ENCODE data around the gene FAM177A1.
"Not testable (repeated sequence)": the region's sequence is repeated elsewhere in the genome, so short reads cannot be mapped to it uniquely, and the experiment has no call there.

The FAM177A1 gene

GRCh38 chr14:35051796-35052195 is 5.7 kb downstream of the FAM177A1 start:
- no peak for DNase-seq (ENCODE audit: insufficient read length, low spot score)
- TF ChIP-seq SPI1 (IDR thresholded peaks at IDR 0.05; ENCODE audit: low read depth, low read length) (no peak), POLR2AphosphoS5 (IDR thresholded peaks at IDR 0.05; ENCODE audit: low read depth, low read length) (no peak), PAX5 (IDR thresholded peaks at IDR 0.05; ENCODE audit: insufficient read depth, low read length, severe bottlenecking) (no peak), TAF1 (IDR thresholded peaks at IDR 0.05; ENCODE audit: low read depth, low read length) (no peak), POLR2A (IDR thresholded peaks at IDR 0.05; ENCODE audit: low read depth, low read length) (no peak), POU2F2 (IDR thresholded peaks at IDR 0.05; ENCODE audit: low read depth, low read length) (no peak)
- FAIRE-seq = no peak

DNA sequence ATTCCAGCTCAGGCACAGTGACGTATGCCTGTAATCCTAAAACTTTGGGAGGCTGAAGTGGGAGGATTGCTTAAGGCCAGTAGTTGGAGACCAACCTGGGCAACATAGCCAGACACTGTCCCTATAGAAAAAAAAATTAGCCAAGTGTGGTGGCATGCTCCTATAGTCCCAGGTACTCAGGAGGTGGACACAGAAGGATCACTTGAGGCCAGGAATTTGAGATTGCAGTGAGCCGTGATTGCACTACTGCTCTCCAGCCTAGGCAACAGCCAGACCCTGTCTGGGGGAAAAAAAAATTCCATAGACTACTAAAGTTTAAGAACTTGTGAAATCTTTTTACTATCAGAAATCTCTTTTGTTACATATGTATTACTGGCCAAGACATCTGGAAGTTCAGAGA is 6.6 kb downstream of the FAM177A1 start:
- no peak for FAIRE-seq
- DNase-seq (ENCODE audit: insufficient read length, low spot score) = no peak

GRCh38 chr14:35061113-35061791 is 15.2 kb downstream of the FAM177A1 start:
- FAIRE-seq = not testable (repeated sequence)

More for the DNA sequence above, 6.6 kb downstream of the FAM177A1 start:
- TF ChIP-seq TAF1 (IDR thresholded peaks at IDR 0.05; ENCODE audit: low read depth, low read length) = no peak
- no peak for TF ChIP-seq POLR2A (IDR thresholded peaks at IDR 0.05; ENCODE audit: low read depth, low read length)
- no peak for TF ChIP-seq POU2F2 (IDR thresholded peaks at IDR 0.05; ENCODE audit: low read depth, low read length)
- no peak for TF ChIP-seq SPI1 (IDR thresholded peaks at IDR 0.05; ENCODE audit: low read depth, low read length)
- TF ChIP-seq POLR2AphosphoS5 (IDR thresholded peaks at IDR 0.05; ENCODE audit: low read depth, low read length) = no peak
- no peak for TF ChIP-seq PAX5 (IDR thresholded peaks at IDR 0.05; ENCODE audit: insufficient read depth, low read length, severe bottlenecking)

DNA sequence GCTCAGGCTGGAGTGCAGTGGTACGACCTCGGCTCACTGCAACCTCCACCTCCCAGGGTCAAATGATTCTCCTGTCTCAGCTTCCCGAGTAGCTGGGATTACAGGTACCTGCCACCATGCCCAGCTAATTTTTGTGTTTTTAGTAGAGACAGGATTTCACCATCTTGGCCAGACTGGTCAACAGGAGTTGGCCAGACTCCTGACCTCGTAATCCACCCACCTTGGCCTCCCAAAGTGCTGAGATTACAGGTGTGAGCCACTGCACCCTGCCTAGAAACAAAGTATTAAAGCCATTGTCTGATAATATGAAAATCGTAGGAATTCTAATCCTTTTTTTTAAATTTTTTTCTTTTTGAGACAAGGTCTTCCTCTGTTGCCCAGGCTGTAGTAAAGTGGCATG is 19.7 kb downstream of the FAM177A1 start:
- not testable (repeated sequence) for FAIRE-seq; DNase-seq (ENCODE audit: insufficient read length, low spot score)

More at GRCh38 chr14:35061113-35061791, 15.2 kb downstream of the FAM177A1 start:
- not testable (repeated sequence) for DNase-seq (ENCODE audit: insufficient read length, low spot score)

DNA sequence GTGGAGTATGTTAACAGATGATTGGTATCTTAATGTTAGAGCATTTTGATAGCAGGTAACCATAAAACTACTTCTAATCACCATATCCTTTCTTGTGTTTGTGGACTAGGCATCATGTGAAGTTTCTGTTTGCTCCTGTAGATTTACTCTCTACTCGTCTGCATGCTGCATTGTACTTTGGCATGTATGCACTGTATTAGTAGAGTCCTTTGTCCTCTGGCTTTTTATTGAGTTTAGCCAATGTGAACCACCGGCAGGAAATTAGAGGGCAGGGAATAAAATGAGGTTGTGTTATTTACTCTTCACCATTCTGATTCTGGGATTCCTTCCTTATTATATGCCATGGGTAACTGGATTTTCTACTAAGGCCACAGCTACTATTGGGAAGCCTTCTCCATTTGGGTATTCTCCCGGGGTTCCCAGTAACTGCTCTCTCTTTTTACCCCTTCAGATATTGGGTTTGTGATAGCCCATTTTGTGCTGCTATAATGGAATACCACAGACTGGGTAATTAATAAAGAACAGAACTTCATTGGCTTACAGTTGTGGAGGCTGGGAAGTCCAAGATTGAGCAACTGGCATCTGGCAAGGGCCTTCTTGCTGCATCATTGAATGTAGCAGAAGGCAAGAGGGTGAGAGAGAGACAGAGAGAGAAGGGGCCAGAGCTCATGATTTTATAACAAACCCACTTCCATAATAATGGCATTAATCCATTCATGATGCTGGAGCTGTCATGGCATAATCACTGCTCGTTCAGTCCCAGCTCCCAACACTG is 22.4 kb downstream of the FAM177A1 start:
- DNase-seq (ENCODE audit: insufficient read length, low spot score) (no peak), FAIRE-seq (peak; percentile 57)
- no peak for TF ChIP-seq SPI1 (IDR thresholded peaks at IDR 0.05; ENCODE audit: low read depth, low read length)
- TF ChIP-seq POU2F2 (IDR thresholded peaks at IDR 0.05; ENCODE audit: low read depth, low read length) = no peak

- DNase-seq (ENCODE audit: insufficient read length, low spot score) (no peak), FAIRE-seq (no peak)
- TF ChIP-seq SPI1 (IDR thresholded peaks at IDR 0.05; ENCODE audit: low read depth, low read length) (no peak), POLR2A (IDR thresholded peaks at IDR 0.05; ENCODE audit: low read depth, low read length) (no peak), TAF1 (IDR thresholded peaks at IDR 0.05; ENCODE audit: low read depth, low read length) (no peak), POU2F2 (IDR thresholded peaks at IDR 0.05; ENCODE audit: low read depth, low read length) (no peak), POLR2AphosphoS5 (IDR thresholded peaks at IDR 0.05; ENCODE audit: low read depth, low read length) (no peak), PAX5 (IDR thresholded peaks at IDR 0.05; ENCODE audit: insufficient read depth, low read length, severe bottlenecking) (no peak)
Observed at GRCh38 chr14:35072226-35072625, 26.2 kb downstream of the FAM177A1 start.

DNA sequence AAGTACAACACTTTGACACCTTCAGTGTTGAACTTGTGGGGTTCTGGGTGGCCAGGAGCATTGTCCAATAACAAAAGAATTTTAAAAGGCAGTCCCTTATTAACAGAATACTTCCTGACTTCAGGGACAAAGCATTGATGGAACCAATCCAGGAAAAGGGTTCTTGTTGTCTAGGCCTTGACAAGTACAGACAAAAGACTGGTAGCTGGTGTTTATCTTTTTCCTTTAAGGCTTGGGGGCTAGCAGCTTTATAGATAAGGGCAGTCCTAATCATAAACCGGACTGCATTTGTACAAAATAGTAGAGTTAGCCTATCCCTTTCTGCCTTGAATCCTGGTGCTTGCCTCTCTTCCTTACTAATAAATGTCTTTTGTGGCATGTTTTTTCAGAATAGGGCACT is 27.4 kb downstream of the FAM177A1 start:
- TF ChIP-seq SPI1 (IDR thresholded peaks at IDR 0.05; ENCODE audit: low read depth, low read length) = no peak
- no peak for TF ChIP-seq TAF1 (IDR thresholded peaks at IDR 0.05; ENCODE audit: low read depth, low read length)
- no peak for TF ChIP-seq POU2F2 (IDR thresholded peaks at IDR 0.05; ENCODE audit: low read depth, low read length)
- TF ChIP-seq PAX5 (IDR thresholded peaks at IDR 0.05; ENCODE audit: insufficient read depth, low read length, severe bottlenecking) = no peak
- no peak for TF ChIP-seq POLR2AphosphoS5 (IDR thresholded peaks at IDR 0.05; ENCODE audit: low read depth, low read length)
- no peak for FAIRE-seq
- no peak for DNase-seq (ENCODE audit: insufficient read length, low spot score)

DNA sequence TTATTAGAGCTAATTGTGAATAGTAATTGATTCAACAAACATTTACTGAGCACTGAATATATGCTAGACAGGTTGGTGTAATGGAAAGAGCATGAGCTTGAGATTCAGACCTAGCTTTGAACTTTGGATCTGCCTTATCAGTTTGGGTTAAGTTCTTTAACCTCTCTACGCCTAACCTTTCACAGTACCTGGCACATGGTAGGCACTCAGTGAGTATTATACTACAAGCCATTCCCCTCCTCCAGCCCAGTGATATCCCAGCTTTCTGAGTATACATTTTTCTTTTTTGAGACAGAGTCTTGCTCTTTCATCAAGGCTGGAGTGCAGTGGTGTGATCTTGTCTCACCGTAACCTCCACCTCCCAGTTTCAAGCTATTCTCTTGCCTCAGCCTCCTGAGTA is 32.0 kb downstream of the FAM177A1 start:
- no peak for FAIRE-seq
- no peak for DNase-seq (ENCODE audit: insufficient read length, low spot score)

DNA sequence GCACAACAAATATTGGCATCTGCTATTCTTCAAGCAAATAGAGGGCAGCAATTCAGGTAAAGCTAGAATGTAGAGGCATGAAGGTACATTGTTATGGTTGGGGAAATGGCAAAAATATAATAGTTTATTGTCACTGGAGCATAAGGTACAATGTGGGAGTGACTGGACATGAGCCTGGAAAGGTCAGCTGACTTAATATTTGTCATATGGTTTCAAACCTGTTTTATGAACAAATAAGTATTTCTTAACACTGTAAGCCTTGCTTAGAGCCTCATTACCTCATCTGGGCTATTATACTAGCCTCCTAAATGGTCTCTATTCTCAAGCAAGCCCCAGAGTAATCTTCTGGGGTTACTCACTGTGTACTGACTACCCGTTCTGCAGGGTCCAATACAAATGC is 33.7 kb downstream of the FAM177A1 start:
- TF ChIP-seq POLR2A (IDR thresholded peaks at IDR 0.05; ENCODE audit: low read depth, low read length) (no peak), TAF1 (IDR thresholded peaks at IDR 0.05; ENCODE audit: low read depth, low read length) (no peak), POLR2AphosphoS5 (IDR thresholded peaks at IDR 0.05; ENCODE audit: low read depth, low read length) (no peak), POU2F2 (IDR thresholded peaks at IDR 0.05; ENCODE audit: low read depth, low read length) (no peak), SPI1 (IDR thresholded peaks at IDR 0.05; ENCODE audit: low read depth, low read length) (no peak), PAX5 (IDR thresholded peaks at IDR 0.05; ENCODE audit: insufficient read depth, low read length, severe bottlenecking) (no peak)
- FAIRE-seq (no peak), DNase-seq (ENCODE audit: insufficient read length, low spot score) (no peak)

More for the DNA sequence above, 32.0 kb downstream of the FAM177A1 start:
- TF ChIP-seq PAX5 (IDR thresholded peaks at IDR 0.05; ENCODE audit: insufficient read depth, low read length, severe bottlenecking) = no peak
- no peak for TF ChIP-seq TAF1 (IDR thresholded peaks at IDR 0.05; ENCODE audit: low read depth, low read length)
- no peak for TF ChIP-seq POLR2AphosphoS5 (IDR thresholded peaks at IDR 0.05; ENCODE audit: low read depth, low read length)
- no peak for TF ChIP-seq SPI1 (IDR thresholded peaks at IDR 0.05; ENCODE audit: low read depth, low read length)
- TF ChIP-seq POU2F2 (IDR thresholded peaks at IDR 0.05; ENCODE audit: low read depth, low read length) = no peak
- no peak for TF ChIP-seq POLR2A (IDR thresholded peaks at IDR 0.05; ENCODE audit: low read depth, low read length)

DNA sequence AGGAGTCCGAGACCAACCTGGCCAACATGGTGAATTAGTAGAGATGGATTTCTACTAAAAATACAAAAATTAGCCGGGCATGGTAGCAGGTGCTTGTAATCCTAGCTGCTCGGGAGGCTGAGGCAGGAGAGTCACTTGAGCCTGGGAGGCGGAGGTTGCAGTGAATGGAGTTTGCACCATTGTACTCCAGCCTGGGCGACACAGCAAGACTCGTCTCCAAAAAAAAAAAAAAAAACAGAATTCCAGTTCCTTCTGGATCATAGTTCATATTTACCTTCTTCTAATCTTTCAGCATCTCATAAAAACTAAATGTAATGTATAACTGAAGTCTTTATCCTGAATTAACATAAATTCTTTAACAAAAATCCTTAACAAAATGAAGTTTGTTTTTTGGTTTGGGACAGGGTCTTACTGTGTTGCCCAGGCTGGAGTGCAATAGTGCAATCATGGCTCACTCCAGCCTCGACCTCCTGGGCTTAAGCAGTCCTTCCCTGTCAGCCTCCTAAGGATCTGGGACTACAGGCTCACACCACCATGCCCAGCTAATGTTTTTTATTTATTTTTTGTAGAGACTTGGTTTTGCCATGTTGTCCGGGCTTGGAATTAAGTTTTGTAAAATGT is 37.6 kb downstream of the FAM177A1 start:
- FAIRE-seq = no peak
- TF ChIP-seq SPI1 (IDR thresholded peaks at IDR 0.05; ENCODE audit: low read depth, low read length) (no peak), POLR2A (IDR thresholded peaks at IDR 0.05; ENCODE audit: low read depth, low read length) (no peak), TAF1 (IDR thresholded peaks at IDR 0.05; ENCODE audit: low read depth, low read length) (no peak), PAX5 (IDR thresholded peaks at IDR 0.05; ENCODE audit: insufficient read depth, low read length, severe bottlenecking) (no peak), POLR2AphosphoS5 (IDR thresholded peaks at IDR 0.05; ENCODE audit: low read depth, low read length) (no peak), POU2F2 (IDR thresholded peaks at IDR 0.05; ENCODE audit: low read depth, low read length) (no peak)
- no peak for DNase-seq (ENCODE audit: insufficient read length, low spot score)
